Activated naive CD4-positive, alpha-beta T cell treated with anti-CD3 and anti-CD28 coated beads, Interleukin-2, amount 50 U/mL, for 72 hours (primary cell): ENCODE results near the gene KIAA0513. TPM values are rescaled to one million over a fixed set of nuclear protein-coding genes. Genes with fewer than 3 reads are reported as not detected.
"Not testable (repeated sequence)": the region's sequence is repeated elsewhere in the genome, so short reads cannot be mapped to it uniquely, and the experiment has no call there.

Experiments
- ATAC-seq, 2 donors: fragments of 150-1000 bp; cut with Tn5 transposase; 2 replicates each; pipeline ENCODE4 v1.10.0; 2021; ENCODE audit warnings: mild to moderate bottlenecking in 2 of 2, moderate library complexity in 2 of 2
- DNase-seq, 2 donors: peaks; one replicate each; pipeline ENCODE4 v3.0.0; 2021 to 2022; ENCODE audit warnings: low spot score in 2 of 2
- H3K27ac Mint-ChIP-seq, 2 donors: one replicate each; pipeline ENCODE4 v1.8.0; 2022; ENCODE audit warnings: mild to moderate bottlenecking in 2 of 2, mixed read lengths in 2 of 2
- H3K36me3 Mint-ChIP-seq, 2 donors: one replicate each; pipeline ENCODE4 v1.8.0; 2022; ENCODE audit warnings: mixed read lengths in 2 of 2
- H3K9me3 Mint-ChIP-seq, 2 donors: one replicate each; pipeline ENCODE4 v1.8.0; 2022; ENCODE audit warnings: mixed read lengths in 2 of 2
- total RNA-seq, 2 donors: library from RNA; stranded (reverse); gene quantifications; one replicate each; pipeline ENCODE4 v1.2.3, GENCODE V29; 2022

KIAA0513 gene
- total RNA-seq, 2 donors from 2014 or later, result 5.5 to 15.0 TPM

GRCh38 chr16:85052536-85052935 is 24.9 kb downstream of the KIAA0513 start:
- no peaks in the 10 kb centered on the region for H3K36me3 Mint-ChIP-seq
- H3K27ac Mint-ChIP-seq, result no peak overlapping the region
- ATAC-seq (no peak), DNase-seq (no peak)
- H3K9me3 Mint-ChIP-seq, result no peaks in the 10 kb centered on the region

GRCh38 chr16:85054321-85054720 is 26.7 kb downstream of the KIAA0513 start:
- not testable (repeated sequence) for H3K9me3 Mint-ChIP-seq, DNase-seq, H3K36me3 Mint-ChIP-seq, H3K27ac Mint-ChIP-seq, ATAC-seq

GRCh38 chr16:85054948-85055492 is 27.4 kb downstream of the KIAA0513 start:
- DNase-seq (no peak), ATAC-seq (no peak)
- Mint-ChIP-seq H3K36me3 (no peaks in the 10 kb centered on the region), H3K9me3 (no peaks in the 10 kb centered on the region), H3K27ac (peak overlapping the region; percentile 82 to 84)

- Mint-ChIP-seq H3K9me3 (no peaks in the 10 kb centered on the region), H3K27ac (peak overlapping the region; percentile 82 to 84), H3K36me3 (no peaks in the 10 kb centered on the region)
- DNase-seq (peak; percentile 49 to 75), ATAC-seq (peak; percentile 92 to 95)
Observed at GRCh38 chr16:85055493-85056210, 28.1 kb downstream of the KIAA0513 start.

- H3K36me3 Mint-ChIP-seq, result no peaks in the 10 kb centered on the region
Observed at GRCh38 chr16:85056211-85056748, 28.7 kb downstream of the KIAA0513 start.

GRCh38 chr16:85057212-85057889 is 29.8 kb downstream of the KIAA0513 start:
- Mint-ChIP-seq H3K36me3 (no peaks in the 10 kb centered on the region), H3K27ac (peak overlapping the region; percentile 18 to 63), H3K9me3 (no peaks in the 10 kb centered on the region)
- no peak for DNase-seq
- ATAC-seq, result no peak

More at GRCh38 chr16:85056211-85056748, 28.7 kb downstream of the KIAA0513 start:
- DNase-seq (no peak), ATAC-seq (no peak)
- H3K9me3 Mint-ChIP-seq, result no peaks in the 10 kb centered on the region
- peak overlapping the region; percentile 82 to 84 for H3K27ac Mint-ChIP-seq

GRCh38 chr16:85057948-85058347 is 30.4 kb downstream of the KIAA0513 start:
- peak overlapping the region; percentile 18 to 44 for H3K27ac Mint-ChIP-seq
- ATAC-seq (no peak), DNase-seq (no peak)
- no peaks in the 10 kb centered on the region for H3K36me3 Mint-ChIP-seq
- H3K9me3 Mint-ChIP-seq, result no peaks in the 10 kb centered on the region

GRCh38 chr16:85058909-85059308 is 31.3 kb downstream of the KIAA0513 start:
- H3K27ac Mint-ChIP-seq, result no peak overlapping the region
- ATAC-seq, result no peak
- no peaks in the 10 kb centered on the region for H3K9me3 Mint-ChIP-seq
- no peaks in the 10 kb centered on the region for H3K36me3 Mint-ChIP-seq
- no peak for DNase-seq

- ATAC-seq, result no peak
- Mint-ChIP-seq H3K36me3 (no peaks in the 10 kb centered on the region), H3K27ac (no peak overlapping the region), H3K9me3 (no peaks in the 10 kb centered on the region)
- no peak for DNase-seq
Observed at GRCh38 chr16:85061566-85061965, 34.0 kb downstream of the KIAA0513 start.

- H3K36me3 Mint-ChIP-seq, result no peaks in the 10 kb centered on the region
- DNase-seq (no peak), ATAC-seq (no peak)
- H3K27ac Mint-ChIP-seq, result no peak overlapping the region
- H3K9me3 Mint-ChIP-seq, result no peaks in the 10 kb centered on the region
Observed at GRCh38 chr16:85062323-85062722, 34.7 kb downstream of the KIAA0513 start.

- no peak for DNase-seq
- Mint-ChIP-seq H3K9me3 (no peaks in the 10 kb centered on the region), H3K36me3 (no peaks in the 10 kb centered on the region), H3K27ac (no peak overlapping the region)
- ATAC-seq, result no peak
Observed at GRCh38 chr16:85062845-85063244, 35.2 kb downstream of the KIAA0513 start.

- Mint-ChIP-seq H3K36me3 (no peaks in the 10 kb centered on the region), H3K9me3 (no peaks in the 10 kb centered on the region), H3K27ac (no peak overlapping the region)
- ATAC-seq (no peak), DNase-seq (no peak)
Observed at GRCh38 chr16:85064186-85064585, 36.6 kb downstream of the KIAA0513 start.

GRCh38 chr16:85065099-85065498 is 37.5 kb downstream of the KIAA0513 start:
- ATAC-seq, result no peak
- H3K36me3 Mint-ChIP-seq, result no peaks in the 10 kb centered on the region
- DNase-seq, result no peak
- no peak overlapping the region for H3K27ac Mint-ChIP-seq
- no peaks in the 10 kb centered on the region for H3K9me3 Mint-ChIP-seq

GRCh38 chr16:85066346-85066885 is 38.8 kb downstream of the KIAA0513 start:
- H3K27ac Mint-ChIP-seq, result no peak overlapping the region
- ATAC-seq, result no peak
- H3K36me3 Mint-ChIP-seq, result peaks cover 0 to 5% of the 10 kb centered on the region in 2 donors
- no peaks in the 10 kb centered on the region for H3K9me3 Mint-ChIP-seq
- DNase-seq, result no peak

GRCh38 chr16:85067024-85067423 is 39.4 kb downstream of the KIAA0513 start:
- H3K27ac Mint-ChIP-seq, result no peak overlapping the region
- no peak for DNase-seq
- no peaks in the 10 kb centered on the region for H3K9me3 Mint-ChIP-seq
- peaks cover 0 to 5% of the 10 kb centered on the region in 2 donors for H3K36me3 Mint-ChIP-seq
- ATAC-seq, result no peak

GRCh38 chr16:85067426-85067825 is 39.8 kb downstream of the KIAA0513 start:
- no peak for DNase-seq
- no peak overlapping the region for H3K27ac Mint-ChIP-seq
- peaks cover 0 to 5% of the 10 kb centered on the region in 2 donors for H3K36me3 Mint-ChIP-seq
- no peak for ATAC-seq
- H3K9me3 Mint-ChIP-seq, result no peaks in the 10 kb centered on the region

GRCh38 chr16:85068746-85069145 is 41.2 kb downstream of the KIAA0513 start:
- DNase-seq (no peak), ATAC-seq (no peak)
- peaks cover 0 to 5% of the 10 kb centered on the region in 2 donors for H3K36me3 Mint-ChIP-seq
- H3K27ac Mint-ChIP-seq, result no peak overlapping the region
- no peaks in the 10 kb centered on the region for H3K9me3 Mint-ChIP-seq
